Measurements from ENCODE around the gene PLD3. TPM values are rescaled to one million over a fixed set of nuclear protein-coding genes. Genes with fewer than 3 reads are reported as not detected.

PLD3 gene
- total and polyA plus RNA-seq, 5 experiments from 2014 or later: 46.5 to 98.6 (median 87.5) TPM

DNA sequence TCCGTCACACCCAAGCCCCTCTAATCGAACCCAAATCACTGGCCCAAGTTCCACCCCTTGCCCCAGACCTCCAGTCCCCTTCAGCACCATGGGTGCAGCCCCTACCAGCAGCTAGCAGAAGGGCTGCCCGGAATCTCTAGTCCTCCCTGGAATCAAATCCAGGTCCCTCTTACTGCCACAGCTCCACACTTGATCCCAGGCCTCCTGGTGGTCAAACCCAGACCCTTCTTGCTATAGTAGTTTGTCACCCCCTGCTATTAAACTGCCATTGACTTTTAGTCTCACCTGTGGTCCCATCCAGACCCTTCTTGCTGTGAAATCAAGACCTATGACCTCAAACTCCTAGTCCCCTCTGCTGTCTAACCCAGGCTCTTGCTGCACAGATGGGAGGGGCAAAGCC lies 32.8 kb downstream of the PLD3 start:
- POLR2A ChIA-PET: interaction anchor here (0.6 kb wide), 1 partner anchor 239 kb away, joined by 4 read pairs; no protein-coding TSS in a partner anchor

GRCh38 chr19:40383668-40384248 lies 35.3 kb downstream of the PLD3 start:
- ATAC-seq (no peak), DNase-seq (no peak)
- H3K36me3 Mint-ChIP-seq: no peaks in the 10 kb centered on the region
- no peaks in the 10 kb centered on the region for H3K9me3 Mint-ChIP-seq
- H3K27ac Mint-ChIP-seq: no peak overlapping the region
- POLR2A ChIA-PET: no interaction called here
- H3K27me3 Mint-ChIP-seq: peaks cover 0 to 3% (median 0%) of the 10 kb centered on the region in 5 donors
- H3K4me1 Mint-ChIP-seq: peaks cover 0 to 6% (median 0%) of the 10 kb centered on the region in 4 donors
- H3K4me3 Mint-ChIP-seq: peak overlapping the region in 1 of 10 donors; percentile 10

More for the DNA sequence above, 32.8 kb downstream of the PLD3 start:
- ATAC-seq: no peak
- Mint-ChIP-seq H3K27me3 (no peaks in the 10 kb centered on the region), H3K4me3 (no peak overlapping the region), H3K9me3 (no peaks in the 10 kb centered on the region), H3K4me1 (peaks cover 0 to 3% (median 0%) of the 10 kb centered on the region in 4 donors), H3K36me3 (peaks cover 0 to 4% (median 3%) of the 10 kb centered on the region in 3 donors), H3K27ac (peak overlapping the region in 4 of 10 donors; percentile 26 to 48 (median 34))
- no peak for DNase-seq

GRCh38 chr19:40387155-40387554 lies 38.7 kb downstream of the PLD3 start:
- H3K4me3 Mint-ChIP-seq: no peak overlapping the region
- ATAC-seq (no peak), DNase-seq (no peak)
- H3K27ac Mint-ChIP-seq: peak overlapping the region in 1 of 10 donors; percentile 38
- H3K27me3 Mint-ChIP-seq: peaks cover 0 to 3% (median 0%) of the 10 kb centered on the region in 5 donors
- no peaks in the 10 kb centered on the region for H3K36me3 Mint-ChIP-seq
- no peaks in the 10 kb centered on the region for H3K9me3 Mint-ChIP-seq
- POLR2A ChIA-PET: no interaction called here
- H3K4me1 Mint-ChIP-seq: peaks cover 0 to 6% (median 0%) of the 10 kb centered on the region in 4 donors

DNA sequence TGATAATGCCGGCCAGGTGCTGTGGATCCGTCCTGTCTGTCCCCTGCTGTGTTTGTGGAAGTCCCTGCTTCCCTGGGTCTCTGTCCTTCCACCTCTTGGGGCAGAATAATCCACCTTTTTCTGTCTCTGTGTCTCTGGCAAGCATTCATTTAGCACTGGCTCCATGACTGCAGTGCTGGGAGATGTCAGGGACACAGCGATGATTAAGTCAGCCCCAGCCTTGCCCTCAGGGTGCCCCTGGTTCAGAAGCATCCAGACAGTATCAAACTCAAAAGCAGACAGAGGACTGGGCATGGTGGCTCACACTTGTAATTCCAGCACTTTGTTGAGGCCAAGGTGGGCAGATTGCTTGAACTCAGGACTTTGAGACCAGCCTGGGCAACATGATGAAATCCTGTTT lies 40.0 kb downstream of the PLD3 start:
- peaks cover 0 to 6% (median 0%) of the 10 kb centered on the region in 4 donors for H3K4me1 Mint-ChIP-seq
- no peak overlapping the region for H3K27ac Mint-ChIP-seq
- no peaks in the 10 kb centered on the region for H3K9me3 Mint-ChIP-seq
- peaks cover 0 to 3% (median 0%) of the 10 kb centered on the region in 5 donors for H3K27me3 Mint-ChIP-seq
- no peak for ATAC-seq
- H3K36me3 Mint-ChIP-seq: no peaks in the 10 kb centered on the region
- no peak overlapping the region for H3K4me3 Mint-ChIP-seq
- no peak for DNase-seq
- POLR2A ChIA-PET: interaction anchor here (0.6 kb wide), 2 partner anchors 36 to 981 kb away, joined by 3 to 4 read pairs; no protein-coding TSS in a partner anchor

GRCh38 chr19:40389404-40390083 lies 41.0 kb downstream of the PLD3 start:
- H3K4me3 Mint-ChIP-seq: no peak overlapping the region
- H3K9me3 Mint-ChIP-seq: no peaks in the 10 kb centered on the region
- H3K4me1 Mint-ChIP-seq: peaks cover 0 to 6% (median 0%) of the 10 kb centered on the region in 4 donors
- ATAC-seq: no peak
- POLR2A ChIA-PET: interaction anchor here (0.6 to 0.9 kb wide), 2 partner anchors 26 to 37 kb away, joined by 3 read pairs; no protein-coding TSS in a partner anchor
- peaks cover 0 to 3% (median 0%) of the 10 kb centered on the region in 5 donors for H3K27me3 Mint-ChIP-seq
- no peaks in the 10 kb centered on the region for H3K36me3 Mint-ChIP-seq
- no peak for DNase-seq
- peak overlapping the region in 1 of 10 donors; percentile 55 for H3K27ac Mint-ChIP-seq

GRCh38 chr19:40390084-40390742 lies 41.7 kb downstream of the PLD3 start, which contains the start of gene HIPK4:
Gene HIPK4, minus strand, starts transcription at chr19:40390181. Its CDS starts 279 bp downstream, at chr19:40389902.
- H3K27ac Mint-ChIP-seq: peak within 1 kb of the TSS in 1 of 10 donors; percentile 55
- H3K27me3 Mint-ChIP-seq: peaks cover 0 to 3% (median 0%) of the 10 kb centered on the region in 5 donors
- H3K9me3 Mint-ChIP-seq: no peaks in the 10 kb centered on the region
- POLR2A ChIA-PET: no interaction called here
- H3K4me1 Mint-ChIP-seq: peaks cover 0 to 4% (median 0%) of the 10 kb centered on the region in 4 donors
- H3K4me3 Mint-ChIP-seq: no peak within 1 kb of the TSS
- H3K36me3 Mint-ChIP-seq: no peaks in the 10 kb centered on the region
- DNase-seq (no peak), ATAC-seq (no peak)

- Mint-ChIP-seq H3K27ac (peak overlapping the region in 1 of 10 donors; percentile 43), H3K36me3 (no peaks in the 10 kb centered on the region), H3K4me3 (no peak overlapping the region), H3K9me3 (no peaks in the 10 kb centered on the region), H3K4me1 (peaks cover 0 to 1% (median 0%) of the 10 kb centered on the region in 4 donors), H3K27me3 (peaks cover 0 to 1% (median 0%) of the 10 kb centered on the region in 5 donors)
- POLR2A ChIA-PET: no interaction called here
- no peak for DNase-seq
- no peak for ATAC-seq
Observed at GRCh38 chr19:40392123-40392522, 43.6 kb downstream of the PLD3 start.

- no peaks in the 10 kb centered on the region for H3K4me1 Mint-ChIP-seq
- H3K9me3 Mint-ChIP-seq: no peaks in the 10 kb centered on the region
- ATAC-seq (no peak), DNase-seq (no peak)
- POLR2A ChIA-PET: no interaction called here
- H3K36me3 Mint-ChIP-seq: no peaks in the 10 kb centered on the region
- H3K27ac Mint-ChIP-seq: peak overlapping the region in 2 of 10 donors; percentile 51 to 62
- no peaks in the 10 kb centered on the region for H3K27me3 Mint-ChIP-seq
- no peak overlapping the region for H3K4me3 Mint-ChIP-seq
Observed at GRCh38 chr19:40392894-40393517, 44.5 kb downstream of the PLD3 start.

GRCh38 chr19:40393894-40394815 lies 45.7 kb downstream of the PLD3 start:
- POLR2A ChIA-PET: interaction anchor here (2.4 kb wide), 1 partner anchor 10 kb away, joined by 13 read pairs; no protein-coding TSS in a partner anchor
- Mint-ChIP-seq H3K4me3 (no peak overlapping the region), H3K27me3 (no peaks in the 10 kb centered on the region), H3K4me1 (peaks cover 3 to 6% (median 4%) of the 10 kb centered on the region in 4 donors), H3K36me3 (no peaks in the 10 kb centered on the region), H3K9me3 (no peaks in the 10 kb centered on the region), H3K27ac (no peak overlapping the region)
- DNase-seq (peak in 1 of 10 donors; percentile 59), ATAC-seq (no peak)

GRCh38 chr19:40394816-40395210 lies 46.3 kb downstream of the PLD3 start:
- no peak overlapping the region for H3K27ac Mint-ChIP-seq
- POLR2A ChIA-PET: interaction anchor here (2.4 kb wide), 1 partner anchor 9 kb away, joined by 13 read pairs; no protein-coding TSS in a partner anchor
- no peak overlapping the region for H3K4me3 Mint-ChIP-seq
- peaks cover 4 to 11% (median 9%) of the 10 kb centered on the region in 4 donors for H3K4me1 Mint-ChIP-seq
- no peak for ATAC-seq
- no peak for DNase-seq
- H3K9me3 Mint-ChIP-seq: no peaks in the 10 kb centered on the region
- no peaks in the 10 kb centered on the region for H3K27me3 Mint-ChIP-seq
- no peaks in the 10 kb centered on the region for H3K36me3 Mint-ChIP-seq

DNA sequence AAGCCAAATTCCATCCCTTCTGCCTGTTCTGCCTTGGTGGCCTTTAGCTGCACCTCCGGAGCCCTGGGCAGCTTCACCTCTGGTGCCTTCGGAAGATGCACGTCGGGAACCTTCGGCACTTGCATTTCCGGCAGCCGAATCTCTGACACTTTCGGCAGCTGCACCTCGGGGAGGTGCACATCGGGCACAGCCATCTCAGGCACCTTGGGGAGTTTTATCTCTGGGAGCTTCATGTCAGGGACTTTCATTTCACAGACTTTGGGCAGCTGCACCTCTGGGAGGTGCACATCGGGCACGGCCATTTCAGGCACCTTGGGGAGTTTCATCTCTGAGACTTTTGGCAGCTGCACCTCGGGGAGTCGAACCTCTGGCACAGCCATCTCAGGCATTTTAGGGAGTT lies 47.5 kb downstream of the PLD3 start:
- Mint-ChIP-seq H3K27ac (peak overlapping the region in 1 of 10 donors; percentile 41), H3K36me3 (no peaks in the 10 kb centered on the region), H3K9me3 (no peaks in the 10 kb centered on the region), H3K4me1 (peaks cover 4 to 14% (median 12%) of the 10 kb centered on the region in 4 donors), H3K27me3 (no peaks in the 10 kb centered on the region), H3K4me3 (no peak overlapping the region)
- no peak for DNase-seq
- POLR2A ChIA-PET: interaction anchor here (2.4 kb wide), 1 partner anchor 8 kb away, joined by 13 read pairs; no protein-coding TSS in a partner anchor
- no peak for ATAC-seq
